HepG2 (cell line): ENCODE data around the gene FBXL13. TPM values are rescaled to one million over a fixed set of nuclear protein-coding genes. Genes with fewer than 3 reads are reported as not detected.

ENCODE experiments used
- ATF1 ChIP-seq: IDR thresholded peaks from 2 replicates; pipeline ENCODE4 v1.6.1; 2016; ENCODE audit warnings: mild to moderate bottlenecking, control low read depth
- ESRRA ChIP-seq: sonication (generic); formaldehyde crosslinking; IDR thresholded peaks from 2 replicates; pipeline ENCODE4 v1.5.1; 2020; ENCODE audit warnings: mild to moderate bottlenecking, low read depth, missing genetic modification reagents
- FOXP1 ChIP-seq, 2 experiments: fragments of 450-650 bp in 1 of 2; IDR thresholded peaks; 2 replicates each; pipeline ENCODE4 v1.6.1; 2017 to 2018; ENCODE audit warnings: antibody characterized with exemption in 1 of 2
- GATAD2A ChIP-seq: IDR thresholded peaks from 2 replicates; pipeline ENCODE4 v1.6.1; 2016
- HDAC2 ChIP-seq: sonication (generic); formaldehyde crosslinking; IDR thresholded peaks from 2 replicates; pipeline ENCODE4 v1.4.0; 2020; ENCODE audit warnings: missing genetic modification reagents
- JUNB ChIP-seq: sonication (generic); formaldehyde crosslinking; IDR thresholded peaks from 2 replicates; pipeline ENCODE4 v1.8.0; 2022; ENCODE audit warnings: missing genetic modification reagents, mild to moderate bottlenecking, borderline replicate concordance
- JUND ChIP-seq: sonication (generic); formaldehyde crosslinking; IDR thresholded peaks from 2 replicates; pipeline ENCODE4 v1.8.0; 2022; ENCODE audit warnings: mild to moderate bottlenecking, missing genetic modification reagents
- LCORL ChIP-seq, 2 experiments: fragments of 450-650 bp in 1 of 2; sonication (generic) in 1 of 2; formaldehyde crosslinking in 1 of 2; IDR thresholded peaks; 2 replicates each; pipeline versions ENCODE4 v1.5.0 to v1.6.1; 2017 to 2020; ENCODE audit warnings: antibody characterized with exemption in 1 of 2, missing genetic modification reagents in 1 of 2
- MAFG ChIP-seq: sonication (generic); formaldehyde crosslinking; IDR thresholded peaks from 2 replicates; pipeline ENCODE4 v1.5.1; 2020; ENCODE audit warnings: mild to moderate bottlenecking, missing genetic modification reagents
- MAFK ChIP-seq, 2 experiments: IDR thresholded peaks in 1 of 2; conservative IDR thresholded peaks in 1 of 2; 2 replicates each; pipeline ENCODE4 v1.6.1; 2011; ENCODE audit warnings: improper control_type of control experiment in 2 of 2, low read length in 2 of 2
- PHF5A ChIP-seq: IDR thresholded peaks from one replicate; pipeline ENCODE4 v1.6.1; 2018; ENCODE audit warnings: low read depth, missing genetic modification reagents; ENCODE audit not compliant: unreplicated experiment
- POGZ ChIP-seq: sonication (generic); formaldehyde crosslinking; IDR thresholded peaks from 2 replicates; pipeline ENCODE4 v1.4.0; 2020; ENCODE audit warnings: mild to moderate bottlenecking, missing genetic modification reagents
- PPARG ChIP-seq: conservative IDR thresholded peaks from 2 replicates; pipeline ENCODE4 v1.6.1; 2016; ENCODE audit warnings: missing biosample characterization, missing genetic modification reagents
- TBX2 ChIP-seq: sonication (generic); formaldehyde crosslinking; IDR thresholded peaks from 2 replicates; pipeline ENCODE4 v1.5.0; 2020; ENCODE audit warnings: missing genetic modification reagents, mild to moderate bottlenecking, borderline replicate concordance
- TMF1 ChIP-seq: sonication (generic); formaldehyde crosslinking; IDR thresholded peaks from 2 replicates; pipeline ENCODE4 v1.8.1; 2022; ENCODE audit warnings: low read depth, missing genetic modification reagents
- ZNF12 ChIP-seq: sonication (generic); formaldehyde crosslinking; IDR thresholded peaks from 2 replicates; pipeline ENCODE4 v1.5.0; 2020; ENCODE audit warnings: missing genetic modification reagents
- ZNF33A ChIP-seq: sonication (generic); formaldehyde crosslinking; IDR thresholded peaks from 2 replicates; pipeline ENCODE4 v1.5.1; 2020; ENCODE audit warnings: missing genetic modification reagents, mild to moderate bottlenecking, moderate library complexity, borderline replicate concordance
- ZNF75D ChIP-seq: sonication (generic); formaldehyde crosslinking; IDR thresholded peaks from 2 replicates; pipeline ENCODE4 v1.8.1; 2023; ENCODE audit warnings: missing genetic modification reagents, mild to moderate bottlenecking, borderline replicate concordance
- ZNF816 ChIP-seq: sonication (generic); formaldehyde crosslinking; IDR thresholded peaks from 2 replicates; pipeline ENCODE4 v1.8.0; 2022; ENCODE audit warnings: missing genetic modification reagents, mild to moderate bottlenecking, borderline replicate concordance
- polyA plus RNA-seq, 8 experiments: library from polyadenylated mRNA; depleted of rRNA in 3 of 8; stranded (reverse) in 7 of 8; unstranded in 1 of 8; fragments of >200 nt; fragmentation: Illumina TruSeq in 4 of 8; extraction: Trizol in 4 of 8; gene quantifications; 2 replicates each; pipeline versions ENCODE4 v1.2.1 to v1.2.3, GENCODE V29; 2011 to 2016; ENCODE audit warnings: low read depth in 4 of 8, missing spikeins in 1 of 8, mixed read lengths in 1 of 8; ENCODE audit not compliant: insufficient read depth in 1 of 8
- total RNA-seq, 5 experiments: library from RNA; depleted of rRNA; stranded (reverse); fragments of >200 nt; fragmentation: Illumina TruSeq; extraction: Trizol; gene quantifications; 2 replicates each; pipeline ENCODE4 v1.2.3, GENCODE V29; 2016; ENCODE audit warnings: low read depth in 1 of 5
- TF ChIP-seq, protein P1 (sequence below): IDR thresholded peaks from 2 replicates; pipeline ENCODE4 v1.6.1; 2016; ENCODE audit warnings: mild to moderate bottlenecking
- TF ChIP-seq, protein P2 (sequence below): sonication (generic); formaldehyde crosslinking; IDR thresholded peaks from 2 replicates; pipeline ENCODE4 v1.8.0; 2022; ENCODE audit warnings: low read depth, missing genetic modification reagents
- TF ChIP-seq, protein P3 (sequence below): sonication (generic); formaldehyde crosslinking; IDR thresholded peaks from 2 replicates; pipeline ENCODE4 v1.4.0; 2020; ENCODE audit warnings: mild to moderate bottlenecking, missing genetic modification reagents, borderline replicate concordance

Gene FBXL13
- total and polyA plus RNA-seq, 2 of the 13 experiments (the other 11 are each of a cell fraction or from before 2014, with no cell fraction given) = 0.24 to 0.77 TPM

DNA sequence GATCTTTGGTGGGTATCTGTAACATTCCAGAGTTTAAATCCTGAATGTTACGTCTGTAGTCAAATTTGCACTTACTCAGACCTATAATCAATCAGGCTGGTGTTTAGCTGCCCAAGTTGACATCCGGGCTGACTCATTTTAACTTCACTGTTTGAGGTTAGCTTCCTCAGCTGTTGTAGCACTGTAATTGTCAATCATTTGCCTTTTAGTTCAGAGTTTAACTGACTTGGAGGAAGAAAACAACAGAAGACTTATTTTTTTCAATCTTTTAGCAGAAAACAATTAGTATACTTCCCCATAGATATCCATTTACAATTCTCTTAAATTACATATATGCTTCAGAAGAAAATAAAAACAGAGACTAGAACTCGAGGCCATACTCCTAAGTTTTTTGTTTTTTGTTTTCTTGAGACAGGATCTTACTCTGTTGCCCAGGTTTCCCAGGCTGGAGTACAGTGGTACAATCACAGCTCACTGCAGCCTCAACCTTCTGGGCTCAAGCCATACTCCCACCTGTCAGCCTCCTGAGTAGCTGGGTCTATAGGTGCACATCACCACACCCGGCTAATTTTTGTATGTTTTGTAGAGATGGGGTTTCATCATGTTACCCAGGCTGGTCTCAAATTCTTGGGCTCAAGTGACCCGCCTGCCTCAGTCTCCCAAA is 200.3 kb downstream of the FBXL13 start (continued):
- TF ChIP-seq MAFK (conservative IDR thresholded peaks at IDR 0.05 in 1 of 2, IDR thresholded peaks at IDR 0.05 in 1 of 2; ENCODE audit: low read length in 2 of 2) (no peak; a peak in 1 of 4 replicates), LCORL (IDR thresholded peaks at IDR 0.05) (no peak), LCORL (CRISPR knock-in tag; IDR thresholded peaks at IDR 0.05) (no peak; the same call in 1 of the 2 replicates), TMF1 (CRISPR knock-in tag) (no peak), HDAC2 (0 out of 2 replicates have a peak, but pooled peaks have one; percentile 18), FOXP1 (IDR thresholded peaks at IDR 0.05) (no peak), FOXP1 (CRISPR knock-in tag; IDR thresholded peaks at IDR 0.05) (peak; percentile 52; the same call in 1 of the 2 replicates), ATF1 (CRISPR knock-in tag) (no peak), GATAD2A (CRISPR knock-in tag) (peak; percentile 78), POGZ (CRISPR knock-in tag) (0 out of 2 replicates have a peak, but pooled peaks have one; percentile 23), ZNF816 (0 out of 2 replicates have a peak, but pooled peaks have one; percentile 70), TBX2 (0 out of 2 replicates have a peak, but pooled peaks have one; percentile 53), ZNF12 (CRISPR knock-in tag) (0 out of 2 replicates have a peak, but pooled peaks have one; percentile 38), MAFG (CRISPR knock-in tag) (no peak), ESRRA (CRISPR knock-in tag) (no peak), ZNF33A (CRISPR knock-in tag) (0 out of 2 replicates have a peak, but pooled peaks have one; percentile 25), PHF5A (no peak), ZNF75D (CRISPR knock-in tag) (no peak), JUNB (CRISPR knock-in tag) (0 out of 2 replicates have a peak, but pooled peaks have one; percentile 71), JUND (CRISPR knock-in tag) (peak; percentile 86), PPARG (peak; percentile 67)
- TF ChIP-seq, protein P1, sequence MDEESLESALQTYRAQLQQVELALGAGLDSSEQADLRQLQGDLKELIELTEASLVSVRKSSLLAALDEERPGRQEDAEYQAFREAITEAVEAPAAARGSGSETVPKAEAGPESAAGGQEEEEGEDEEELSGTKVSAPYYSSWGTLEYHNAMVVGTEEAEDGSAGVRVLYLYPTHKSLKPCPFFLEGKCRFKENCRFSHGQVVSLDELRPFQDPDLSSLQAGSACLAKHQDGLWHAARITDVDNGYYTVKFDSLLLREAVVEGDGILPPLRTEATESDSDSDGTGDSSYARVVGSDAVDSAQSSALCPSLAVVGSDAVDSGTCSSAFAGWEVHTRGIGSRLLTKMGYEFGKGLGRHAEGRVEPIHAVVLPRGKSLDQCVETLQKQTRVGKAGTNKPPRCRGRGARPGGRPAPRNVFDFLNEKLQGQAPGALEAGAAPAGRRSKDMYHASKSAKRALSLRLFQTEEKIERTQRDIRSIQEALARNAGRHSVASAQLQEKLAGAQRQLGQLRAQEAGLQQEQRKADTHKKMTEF (CRISPR knock-in tag) = peak; percentile 55
- TF ChIP-seq, protein P2, sequence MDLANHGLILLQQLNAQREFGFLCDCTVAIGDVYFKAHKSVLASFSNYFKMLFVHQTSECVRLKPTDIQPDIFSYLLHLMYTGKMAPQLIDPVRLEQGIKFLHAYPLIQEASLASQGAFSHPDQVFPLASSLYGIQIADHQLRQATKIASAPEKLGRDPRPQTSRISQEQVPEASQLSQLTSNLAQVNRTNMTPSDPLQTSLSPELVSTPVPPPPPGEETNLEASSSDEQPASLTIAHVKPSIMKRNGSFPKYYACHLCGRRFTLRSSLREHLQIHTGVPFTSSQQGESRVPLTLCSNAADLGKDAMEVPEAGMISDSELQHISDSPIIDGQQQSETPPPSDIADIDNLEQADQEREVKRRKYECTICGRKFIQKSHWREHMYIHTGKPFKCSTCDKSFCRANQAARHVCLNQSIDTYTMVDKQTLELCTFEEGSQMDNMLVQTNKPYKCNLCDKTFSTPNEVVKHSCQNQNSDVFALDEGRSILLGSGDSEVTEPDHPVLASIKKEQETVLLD (CRISPR knock-in tag) = no peak
- TF ChIP-seq, protein P3, sequence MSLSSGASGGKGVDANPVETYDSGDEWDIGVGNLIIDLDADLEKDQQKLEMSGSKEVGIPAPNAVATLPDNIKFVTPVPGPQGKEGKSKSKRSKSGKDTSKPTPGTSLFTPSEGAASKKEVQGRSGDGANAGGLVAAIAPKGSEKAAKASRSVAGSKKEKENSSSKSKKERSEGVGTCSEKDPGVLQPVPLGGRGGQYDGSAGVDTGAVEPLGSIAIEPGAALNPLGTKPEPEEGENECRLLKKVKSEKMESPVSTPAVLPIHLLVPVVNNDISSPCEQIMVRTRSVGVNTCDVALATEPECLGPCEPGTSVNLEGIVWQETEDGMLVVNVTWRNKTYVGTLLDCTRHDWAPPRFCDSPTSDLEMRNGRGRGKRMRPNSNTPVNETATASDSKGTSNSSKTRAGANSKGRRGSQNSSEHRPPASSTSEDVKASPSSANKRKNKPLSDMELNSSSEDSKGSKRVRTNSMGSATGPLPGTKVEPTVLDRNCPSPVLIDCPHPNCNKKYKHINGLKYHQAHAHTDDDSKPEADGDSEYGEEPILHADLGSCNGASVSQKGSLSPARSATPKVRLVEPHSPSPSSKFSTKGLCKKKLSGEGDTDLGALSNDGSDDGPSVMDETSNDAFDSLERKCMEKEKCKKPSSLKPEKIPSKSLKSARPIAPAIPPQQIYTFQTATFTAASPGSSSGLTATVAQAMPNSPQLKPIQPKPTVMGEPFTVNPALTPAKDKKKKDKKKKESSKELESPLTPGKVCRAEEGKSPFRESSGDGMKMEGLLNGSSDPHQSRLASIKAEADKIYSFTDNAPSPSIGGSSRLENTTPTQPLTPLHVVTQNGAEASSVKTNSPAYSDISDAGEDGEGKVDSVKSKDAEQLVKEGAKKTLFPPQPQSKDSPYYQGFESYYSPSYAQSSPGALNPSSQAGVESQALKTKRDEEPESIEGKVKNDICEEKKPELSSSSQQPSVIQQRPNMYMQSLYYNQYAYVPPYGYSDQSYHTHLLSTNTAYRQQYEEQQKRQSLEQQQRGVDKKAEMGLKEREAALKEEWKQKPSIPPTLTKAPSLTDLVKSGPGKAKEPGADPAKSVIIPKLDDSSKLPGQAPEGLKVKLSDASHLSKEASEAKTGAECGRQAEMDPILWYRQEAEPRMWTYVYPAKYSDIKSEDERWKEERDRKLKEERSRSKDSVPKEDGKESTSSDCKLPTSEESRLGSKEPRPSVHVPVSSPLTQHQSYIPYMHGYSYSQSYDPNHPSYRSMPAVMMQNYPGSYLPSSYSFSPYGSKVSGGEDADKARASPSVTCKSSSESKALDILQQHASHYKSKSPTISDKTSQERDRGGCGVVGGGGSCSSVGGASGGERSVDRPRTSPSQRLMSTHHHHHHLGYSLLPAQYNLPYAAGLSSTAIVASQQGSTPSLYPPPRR (CRISPR knock-in tag) = peak; percentile 62; the same call in 1 of the 2 replicates
